ENCODE results near the gene IRS1.

Gene IRS1

DNA sequence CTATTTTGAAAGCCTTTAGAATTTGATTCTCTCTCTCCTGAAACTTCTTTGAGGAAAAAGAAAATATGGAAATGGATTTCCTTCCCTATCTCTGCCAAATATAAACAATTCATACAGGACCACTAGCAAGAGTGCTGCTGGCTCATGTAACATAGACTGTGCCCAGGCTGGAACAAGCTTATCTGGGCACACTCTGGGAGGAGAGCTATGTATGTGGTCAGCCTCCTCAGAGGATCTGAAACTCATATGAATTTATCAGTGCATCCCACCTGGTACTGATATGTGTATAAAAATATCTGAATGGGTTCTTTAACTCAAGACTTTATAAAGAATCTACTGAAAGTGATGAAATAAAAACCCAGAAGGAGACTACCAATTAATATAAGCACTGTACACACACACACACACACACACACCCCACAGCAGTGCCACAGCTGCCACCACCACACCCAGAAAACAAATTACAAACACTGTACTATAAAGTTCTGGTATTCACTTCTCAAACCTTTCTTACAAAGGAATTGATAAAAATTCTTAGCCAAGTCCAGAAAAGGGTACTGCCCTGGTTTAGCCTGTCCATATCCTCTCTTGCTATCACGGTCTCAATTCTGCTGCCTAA, 115.6 kb downstream of the IRS1 start:
- DNase-seq, result no peak

GRCh38 chr2:226683196-226683595, 116.4 kb downstream of the IRS1 start:
- no peak for DNase-seq
